Stimulated activated CD8-positive, alpha-beta memory T cell treated with anti-CD3 and anti-CD28 coated beads, Interleukin-2, amount 100 ng/mL, for 1 hour (primary cell): ENCODE results near the gene REP15.
"Not testable (repeated sequence)": the region's sequence is repeated elsewhere in the genome, so short reads cannot be mapped to it uniquely, and the experiment has no call there.

ENCODE experiments used
- DNase-seq, 2 donors: peaks; one replicate each; pipeline ENCODE4 v3.0.0-alpha.2; 2020; ENCODE audit warnings: low read depth in 2 of 2

The REP15 gene

GRCh38 chr12:27696864-27697564 is 767 bp downstream of the REP15 start:
- DNase-seq: no peak

GRCh38 chr12:27703720-27704452 is 7.6 kb downstream of the REP15 start:
- peak; percentile 30 to 35 for DNase-seq

- DNase-seq: no peak
These were observed 9.0 kb downstream of the REP15 start for GRCh38 chr12:27705263-27705662.

- no peak for DNase-seq
These were observed 11.0 kb downstream of the REP15 start for GRCh38 chr12:27707216-27707615.

- DNase-seq: no peak
These were observed 13.1 kb downstream of the REP15 start for GRCh38 chr12:27709212-27709931.

GRCh38 chr12:27709932-27710591 is 13.8 kb downstream of the REP15 start:
- no peak for DNase-seq

- DNase-seq: peak; percentile 78 to 79
These were observed 14.5 kb downstream of the REP15 start, which contains the start of gene MRPS35 for GRCh38 chr12:27710592-27711316. MRPS35 (plus strand) TSS chr12:27710832; CDS start chr12:27710844, 12 bp downstream.

GRCh38 chr12:27711317-27711682 is 15.1 kb downstream of the REP15 start:
- DNase-seq: no peak

- no peak for DNase-seq
These were observed 15.7 kb downstream of the REP15 start for GRCh38 chr12:27711967-27712366.

- no peak for DNase-seq
These were observed 27.0 kb downstream of the REP15 start for GRCh38 chr12:27723212-27723611.

GRCh38 chr12:27730097-27730588 is 33.9 kb downstream of the REP15 start:
- no peak for DNase-seq

GRCh38 chr12:27732281-27732680 is 36.0 kb downstream of the REP15 start:
- DNase-seq: no peak

- DNase-seq: no peak
These were observed 36.9 kb downstream of the REP15 start for GRCh38 chr12:27733052-27733656.

- DNase-seq: no peak
These were observed 37.5 kb downstream of the REP15 start for GRCh38 chr12:27733791-27734190.

GRCh38 chr12:27734321-27734720 is 38.1 kb downstream of the REP15 start:
- not testable (repeated sequence) for DNase-seq

- no peak for DNase-seq
These were observed 47.4 kb downstream of the REP15 start for GRCh38 chr12:27743601-27744000.

GRCh38 chr12:27745734-27746133 is 49.5 kb downstream of the REP15 start:
- not testable (repeated sequence) for DNase-seq
